Neural cell (in vitro differentiated cells): ENCODE results near the gene COQ8B. TPM values are rescaled to one million over a fixed set of nuclear protein-coding genes. Genes with fewer than 3 reads are reported as not detected.

ENCODE experiments used
- H2AFZ ChIP-seq: fragments of 200-600, 300-800 bp; sonication (generic), shearing (Covaris generic); 2 replicates; pipeline ENCODE4 v1.6.0; 2014; ENCODE audit warnings: low read depth, mild to moderate bottlenecking, antibody characterized with exemption, low read length, moderate library complexity
- H3F3A ChIP-seq: fragments of 200-600 bp; shearing (Covaris generic); 2 replicates; pipeline ENCODE4 v1.6.1; 2016; ENCODE audit warnings: mild to moderate bottlenecking, moderate library complexity, mixed read lengths, antibody characterized with exemption, low read length; ENCODE audit not compliant: insufficient read depth, poor library complexity, severe bottlenecking
- H3K27ac ChIP-seq: fragments of 200-600, 300-800 bp; sonication (generic), shearing (Covaris generic); 2 replicates; pipeline ENCODE4 v1.5.1; 2014; ENCODE audit warnings: mild to moderate bottlenecking, low read length, moderate library complexity
- H3K27me3 ChIP-seq: fragments of 300-800, 200-600 bp; sonication (generic), shearing (Covaris generic); 2 replicates; pipeline ENCODE4 v1.6.0; 2014; ENCODE audit warnings: mild to moderate bottlenecking, low read depth, low read length, moderate library complexity; ENCODE audit not compliant: insufficient read depth
- H3K36me3 ChIP-seq: fragments of 300-800, 200-600 bp; sonication (generic), shearing (Covaris generic); 2 replicates; pipeline ENCODE4 v1.5.1; 2014; ENCODE audit warnings: mild to moderate bottlenecking, antibody characterized with exemption, low read length, moderate library complexity; ENCODE audit not compliant: insufficient read depth
- H3K4me2 ChIP-seq: fragments of 300-800, 200-600 bp; sonication (generic), shearing (Covaris generic); 2 replicates; pipeline ENCODE4 v1.6.0; 2014; ENCODE audit warnings: mild to moderate bottlenecking, low read length
- H3K4me3 ChIP-seq: fragments of 300-800, 200-600 bp; sonication (generic), shearing (Covaris generic); 2 replicates; pipeline ENCODE4 v1.5.1; 2014; ENCODE audit warnings: mild to moderate bottlenecking, low read length, moderate library complexity
- H3K79me2 ChIP-seq: fragments of 200-600 bp; shearing (Covaris generic); replicated peaks from 2 replicates; pipeline ENCODE4 v1.6.0; 2014; ENCODE audit warnings: mild to moderate bottlenecking, low read length, moderate library complexity; ENCODE audit not compliant: insufficient read depth
- H3K9ac ChIP-seq: fragments of 300-800, 200-600 bp; sonication (generic), shearing (Covaris generic); 2 replicates; pipeline ENCODE4 v1.6.1; 2016; ENCODE audit warnings: mild to moderate bottlenecking, low read length, mixed read lengths
- H3K9me2 ChIP-seq: fragments of 200-600 bp; shearing (Covaris generic); 2 replicates; pipeline ENCODE4 v1.6.1; 2016; ENCODE audit warnings: mild to moderate bottlenecking, low read length, mixed read lengths; ENCODE audit not compliant: insufficient read depth
- H3K9me3 ChIP-seq: fragments of 200-600, 300-800 bp; sonication (generic), shearing (Covaris generic); 2 replicates; pipeline ENCODE4 v1.6.1; 2016; ENCODE audit warnings: mild to moderate bottlenecking, mixed run types, low read length, moderate library complexity, mixed read lengths
- H4K20me1 ChIP-seq: fragments of 200-600 bp; shearing (Covaris generic); 2 replicates; pipeline ENCODE4 v1.6.1; 2016; ENCODE audit warnings: mild to moderate bottlenecking, mixed run types; ENCODE audit not compliant: insufficient read depth
- CTCF ChIP-seq: fragments of 450-650 bp; IDR thresholded peaks from 2 replicates; pipeline ENCODE4 v1.5.1; 2014; ENCODE audit warnings: antibody characterized with exemption, mild to moderate bottlenecking, moderate library complexity; ENCODE audit not compliant: poor library complexity, severe bottlenecking
- EP300 ChIP-seq: fragments of 450-650 bp; conservative IDR thresholded peaks from 2 replicates; pipeline ENCODE4 v1.6.1; 2014; ENCODE audit warnings: antibody characterized with exemption, mild to moderate bottlenecking, moderate library complexity; ENCODE audit not compliant: poor library complexity, severe bottlenecking
- EZH2 ChIP-seq: fragments of 200-600, 300-800 bp; shearing (Covaris generic), sonication (generic); IDR thresholded peaks from 2 replicates; pipeline ENCODE4 v1.6.1; 2014; ENCODE audit warnings: antibody characterized with exemption, low read length, borderline replicate concordance, mild to moderate bottlenecking; ENCODE audit not compliant: insufficient read depth, poor library complexity, severe bottlenecking
- MXI1 ChIP-seq: fragments of 450-650 bp; conservative IDR thresholded peaks from 2 replicates; pipeline ENCODE4 v1.6.1; 2014; ENCODE audit warnings: antibody characterized with exemption, mild to moderate bottlenecking; ENCODE audit not compliant: poor library complexity, severe bottlenecking
- POLR2AphosphoS5 ChIP-seq: IDR thresholded peaks from 2 replicates; pipeline ENCODE4 v1.6.1; 2012
- RAD21 ChIP-seq: fragments of 450-650 bp; conservative IDR thresholded peaks from 2 replicates; pipeline ENCODE4 v1.6.1; 2014; ENCODE audit warnings: antibody characterized with exemption, mild to moderate bottlenecking, moderate library complexity
- REST ChIP-seq: IDR thresholded peaks from 2 replicates; pipeline ENCODE4 v1.6.1; 2012; ENCODE audit warnings: borderline replicate concordance
- SMC3 ChIP-seq: fragments of 450-650 bp; conservative IDR thresholded peaks from 2 replicates; pipeline ENCODE4 v1.6.1; 2014; ENCODE audit warnings: antibody characterized with exemption, mild to moderate bottlenecking, moderate library complexity; ENCODE audit not compliant: poor library complexity
- TAF1 ChIP-seq: IDR thresholded peaks from 2 replicates; pipeline ENCODE4 v1.6.1; 2012; ENCODE audit warnings: low read depth
- polyA plus RNA-seq: library from polyadenylated mRNA; depleted of rRNA; stranded (reverse); fragments of >200 nt; gene quantifications from 2 replicates; pipeline ENCODE4 v1.2.3, GENCODE V29; 2014

The COQ8B gene
- polyA plus RNA-seq, 1 donor from 2014 or later: 83.2 TPM

DNA sequence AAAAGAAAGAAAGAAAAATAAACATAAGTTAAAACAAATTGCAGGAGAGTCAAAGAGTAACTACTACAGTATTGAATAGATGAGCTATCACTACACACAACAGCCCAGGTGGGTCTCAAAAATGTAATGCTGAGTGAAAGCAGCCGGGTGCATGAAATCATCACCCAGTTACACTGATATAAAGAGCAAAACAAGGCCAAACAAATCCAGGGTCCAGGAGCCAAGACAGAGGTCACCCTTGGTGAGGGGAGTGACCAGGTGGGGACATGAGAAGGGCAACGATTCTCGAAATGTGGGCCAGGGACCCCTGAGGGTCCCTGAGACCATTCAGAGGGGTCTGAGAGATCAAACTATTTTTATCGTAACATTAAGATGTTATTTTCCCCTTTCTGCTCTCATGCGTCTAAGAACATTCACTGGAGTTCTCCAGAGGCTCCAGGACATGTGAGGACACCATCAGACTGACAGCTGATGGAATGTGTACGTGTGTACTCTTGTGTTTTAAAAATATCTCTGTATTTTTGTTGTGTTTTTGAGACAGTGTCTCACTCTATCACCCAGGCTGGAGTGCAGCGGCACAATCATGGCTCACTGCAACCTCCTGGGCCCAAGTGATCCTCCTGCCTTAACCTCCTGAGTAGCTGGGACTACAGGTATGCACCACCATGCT lies 10.6 kb downstream of the COQ8B start:
- H3K9ac ChIP-seq: no peak overlapping the region
- H3K79me2 ChIP-seq: no peaks in the 10 kb centered on the region
- H3K4me2 ChIP-seq: no peak overlapping the region
- no peaks in the 10 kb centered on the region for H3K9me2 ChIP-seq
- no peak overlapping the region for H3K4me3 ChIP-seq
- no peaks in the 10 kb centered on the region for H4K20me1 ChIP-seq
- H3K27me3 ChIP-seq: no peaks in the 10 kb centered on the region
- no peaks in the 10 kb centered on the region for H3K9me3 ChIP-seq
- H3F3A ChIP-seq: no peaks in the 10 kb centered on the region
- no peak overlapping the region for H2AFZ ChIP-seq
- no peak for TF ChIP-seq TAF1
- TF ChIP-seq CTCF: no peak
- TF ChIP-seq REST: no peak
- no peak for TF ChIP-seq POLR2AphosphoS5
- no peak for TF ChIP-seq EZH2
- no peak for TF ChIP-seq EP300
- TF ChIP-seq MXI1: no peak
- no peak for TF ChIP-seq SMC3
- no peak for TF ChIP-seq RAD21
- H3K27ac ChIP-seq: no peak overlapping the region
- H3K36me3 ChIP-seq: peaks cover 8% of the 10 kb centered on the region

- Histone ChIP-seq H3K9me2 (no peaks in the 10 kb centered on the region), H3K36me3 (peaks cover 8% of the 10 kb centered on the region), H3K4me3 (no peak overlapping the region), H3F3A (no peaks in the 10 kb centered on the region), H3K9me3 (no peaks in the 10 kb centered on the region), H2AFZ (no peak overlapping the region), H3K27ac (no peak overlapping the region), H3K4me2 (no peak overlapping the region), H3K27me3 (no peaks in the 10 kb centered on the region), H3K9ac (no peak overlapping the region), H3K79me2 (no peaks in the 10 kb centered on the region), H4K20me1 (no peaks in the 10 kb centered on the region)
- TF ChIP-seq REST (no peak), TAF1 (no peak), CTCF (no peak), EP300 (no peak), EZH2 (no peak), MXI1 (no peak), SMC3 (no peak), POLR2AphosphoS5 (no peak), RAD21 (no peak)
Observed at GRCh38 chr19:40705362-40705651, 11.4 kb downstream of the COQ8B start.
